HG03442 (cell line): ENCODE measurements around the gene EFNA5.

Experiments
- ATAC-seq: cut with Tn5 transposase; IDR thresholded peaks from one replicate; pipeline ENCODE4 v1.9.1; 2021; ENCODE audit warnings: mild to moderate bottlenecking, moderate library complexity; ENCODE audit not compliant: unreplicated experiment

Gene EFNA5

DNA sequence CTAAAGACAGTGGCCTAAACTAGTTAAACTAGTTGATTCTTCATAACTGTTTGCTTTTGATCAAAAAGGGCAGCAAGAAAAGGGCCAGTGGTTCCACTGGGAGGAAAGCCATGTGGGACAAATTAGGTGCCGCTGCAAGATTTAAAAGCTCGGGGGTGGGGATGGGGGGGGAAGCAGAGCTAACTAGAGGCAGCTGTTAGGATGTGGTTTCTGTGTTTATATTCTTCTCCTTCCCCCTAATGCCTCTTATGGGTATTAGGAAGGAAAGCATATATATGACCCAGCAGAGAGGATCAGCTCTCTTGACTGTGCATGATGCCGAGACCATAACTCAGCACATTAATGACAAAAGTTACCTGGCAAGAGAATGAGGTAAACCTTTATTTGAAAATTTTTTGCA, 65.7 kb downstream of the EFNA5 start:
- ATAC-seq: no peak

DNA sequence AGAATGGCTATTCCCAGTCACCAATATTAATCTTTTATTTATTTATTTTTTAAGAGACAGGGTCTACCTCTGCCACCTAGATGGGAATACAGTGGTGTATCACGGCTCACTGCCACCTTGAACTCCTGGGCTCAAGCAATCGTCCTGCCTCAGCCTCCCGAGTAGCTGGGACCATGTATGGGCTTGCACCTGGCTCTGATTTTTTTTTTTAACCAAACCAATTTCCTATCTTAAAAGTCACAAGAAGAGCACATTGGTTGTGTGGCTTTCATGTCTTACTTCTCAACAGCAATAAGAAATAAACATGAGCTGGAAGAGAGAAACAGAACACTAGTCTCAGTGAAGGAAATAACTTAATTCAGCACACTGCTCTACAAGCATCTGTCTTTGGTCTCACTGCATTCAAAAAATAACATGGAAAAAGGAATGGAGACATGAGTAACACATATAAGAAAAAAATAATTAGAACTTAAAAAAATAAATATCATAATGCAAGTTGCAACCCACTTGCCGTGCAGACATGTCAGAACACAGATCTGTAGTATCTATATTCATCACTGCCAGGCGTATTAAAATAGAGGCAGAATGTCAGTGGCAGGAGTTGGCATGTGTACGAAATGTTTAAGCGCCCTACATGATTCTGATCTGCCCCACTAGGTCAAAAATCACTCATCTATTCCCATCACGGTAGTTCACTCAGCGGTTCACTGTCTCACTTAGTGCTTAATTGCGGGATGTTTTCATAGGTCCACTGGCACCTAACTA, 66.4 kb downstream of the EFNA5 start:
- no peak for ATAC-seq

DNA sequence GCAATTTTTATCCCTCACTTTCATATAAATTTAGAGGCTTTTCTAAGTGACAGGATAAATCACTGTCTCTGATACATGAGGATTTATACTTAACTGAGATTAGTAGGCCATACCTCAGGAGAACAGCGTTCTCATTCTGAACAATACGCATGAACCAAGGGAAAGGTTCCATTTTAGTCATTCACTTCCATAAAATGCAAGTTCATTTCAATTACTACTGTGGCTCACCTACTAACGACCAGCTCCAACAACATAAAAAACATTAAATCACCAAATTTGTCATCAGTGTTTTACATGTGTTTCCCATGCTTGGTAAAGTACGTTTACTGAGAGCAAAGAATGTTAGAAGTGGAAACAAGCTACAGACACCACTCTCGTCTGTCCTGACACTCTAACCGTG, 67.4 kb downstream of the EFNA5 start:
- ATAC-seq: no peak

DNA sequence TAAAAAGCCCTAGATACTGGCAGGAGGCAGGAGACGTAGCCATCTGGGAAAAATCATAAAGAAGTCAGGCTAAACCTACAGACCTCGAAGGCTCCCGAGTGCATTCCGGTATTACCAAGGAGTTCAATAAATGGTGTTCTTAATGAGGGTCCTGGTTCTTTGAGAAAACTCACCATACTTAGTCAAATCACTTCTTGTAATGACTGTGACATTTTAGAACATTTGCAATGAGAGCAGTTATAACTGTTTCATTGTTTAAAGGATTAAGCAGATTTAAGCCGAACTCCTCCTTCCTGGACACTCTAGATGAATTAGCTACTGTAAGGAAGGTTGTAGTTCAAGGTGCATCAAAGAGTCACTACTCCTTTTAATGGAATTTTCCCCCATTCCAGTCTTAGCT, 67.8 kb downstream of the EFNA5 start:
- ATAC-seq: no peak

DNA sequence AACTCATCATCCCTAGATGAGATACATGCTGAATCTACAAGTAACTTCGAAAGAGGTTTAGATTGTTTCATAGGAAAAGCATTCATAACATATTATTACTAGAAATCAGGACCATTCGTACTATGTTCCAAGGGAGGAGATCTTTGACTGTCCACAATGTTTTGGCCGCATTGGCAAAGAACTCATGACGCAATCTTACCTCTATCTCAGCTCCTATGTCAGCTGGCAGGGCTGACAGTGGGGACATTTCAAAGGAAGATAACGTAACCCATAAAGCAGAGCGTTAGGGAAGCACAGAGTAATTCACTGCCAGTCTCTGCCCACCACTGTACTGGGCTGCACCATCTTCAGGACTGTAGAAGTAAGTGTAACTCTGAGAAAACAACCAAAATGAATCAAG, 69.7 kb downstream of the EFNA5 start:
- no peak for ATAC-seq

DNA sequence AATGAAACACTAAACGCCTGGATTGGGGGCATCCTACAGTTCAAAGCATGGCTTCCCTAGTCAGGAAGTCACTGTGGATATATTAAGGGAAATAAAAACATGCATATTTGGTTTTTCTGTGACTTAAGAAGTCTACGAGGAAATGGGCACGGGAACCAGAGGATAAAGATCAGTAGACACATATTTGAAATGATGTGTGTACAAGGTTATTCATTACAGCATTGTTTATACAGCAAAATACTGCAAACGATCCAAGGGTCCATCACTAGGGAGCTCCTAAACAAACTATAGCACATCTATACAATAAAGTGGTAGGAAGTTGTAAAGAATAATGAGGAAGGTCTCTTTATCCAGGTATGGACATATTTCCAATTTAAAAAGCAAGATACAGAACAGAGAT, 71.8 kb downstream of the EFNA5 start:
- no peak for ATAC-seq

DNA sequence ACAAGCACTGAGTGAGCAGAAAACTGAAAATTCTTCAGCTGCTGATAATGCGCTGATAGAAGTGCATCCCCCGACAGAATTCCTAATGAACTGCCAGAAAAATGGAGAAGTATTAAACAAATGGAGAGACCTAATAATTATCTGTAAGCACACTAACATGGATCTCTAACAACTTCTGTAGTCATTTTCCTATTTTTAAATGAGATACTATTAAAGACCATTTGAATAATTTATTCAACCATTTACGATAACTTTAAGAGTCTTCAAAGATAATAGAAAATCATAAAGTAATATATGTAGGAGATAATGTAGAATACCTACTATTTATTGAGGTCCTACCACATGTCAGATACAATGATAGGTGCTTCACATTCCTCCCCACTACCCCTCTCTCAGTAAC, 72.9 kb downstream of the EFNA5 start:
- no peak for ATAC-seq

DNA sequence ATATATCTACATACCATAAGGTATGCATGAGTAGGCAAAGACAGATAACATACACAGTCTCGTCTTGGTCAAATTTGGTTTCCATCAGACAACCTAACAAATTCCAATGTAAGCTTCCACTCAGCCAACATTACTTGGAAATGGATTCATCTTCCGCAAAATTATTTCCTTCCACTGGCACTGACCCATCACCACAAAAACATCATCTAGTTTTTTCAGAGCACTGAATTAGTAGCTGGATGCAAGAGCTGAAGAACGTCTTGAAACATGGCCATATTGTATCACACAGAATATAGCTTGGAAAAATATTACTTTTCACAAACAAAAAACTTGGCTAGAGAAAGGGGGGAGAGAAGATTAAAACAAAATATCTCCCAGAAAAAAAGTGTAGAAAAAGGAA, 73.5 kb downstream of the EFNA5 start:
- ATAC-seq: no peak

DNA sequence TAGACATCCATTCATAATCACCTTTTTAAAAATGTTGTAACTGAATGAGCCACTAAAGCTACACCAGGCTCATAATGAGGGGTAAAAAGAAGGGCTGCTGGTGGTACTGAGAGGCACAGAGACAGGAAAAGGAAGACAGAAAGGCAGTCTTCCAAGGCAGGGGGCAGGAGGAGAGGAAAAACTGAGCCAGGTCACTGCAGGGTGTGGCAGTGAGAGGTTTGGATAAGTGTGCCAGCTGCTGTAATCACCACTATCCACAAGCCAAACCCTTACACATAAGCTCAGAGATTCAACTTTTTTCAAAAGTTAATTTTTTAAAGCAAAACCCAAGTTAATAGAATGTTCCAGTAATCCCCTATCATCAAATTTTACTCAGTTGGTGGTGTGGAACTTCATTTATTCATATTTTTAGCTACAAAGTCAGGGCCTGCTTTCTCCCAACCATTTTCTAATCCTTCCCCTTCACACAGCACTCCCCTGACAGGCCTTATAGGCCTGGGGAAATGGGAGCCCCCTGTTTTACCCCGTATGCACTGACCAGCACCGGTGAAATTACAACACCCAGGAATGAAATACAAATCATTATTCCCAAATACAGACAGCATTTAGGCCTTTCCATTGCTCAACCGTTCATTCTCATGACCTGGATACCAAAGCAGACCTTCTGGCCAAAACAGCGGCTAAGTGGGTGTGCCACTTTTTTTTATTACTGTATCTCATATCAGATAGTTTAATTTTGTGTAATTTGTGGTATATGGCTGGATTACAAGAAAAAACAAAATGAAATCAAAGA, 76.3 kb downstream of the EFNA5 start:
- ATAC-seq: no peak

DNA sequence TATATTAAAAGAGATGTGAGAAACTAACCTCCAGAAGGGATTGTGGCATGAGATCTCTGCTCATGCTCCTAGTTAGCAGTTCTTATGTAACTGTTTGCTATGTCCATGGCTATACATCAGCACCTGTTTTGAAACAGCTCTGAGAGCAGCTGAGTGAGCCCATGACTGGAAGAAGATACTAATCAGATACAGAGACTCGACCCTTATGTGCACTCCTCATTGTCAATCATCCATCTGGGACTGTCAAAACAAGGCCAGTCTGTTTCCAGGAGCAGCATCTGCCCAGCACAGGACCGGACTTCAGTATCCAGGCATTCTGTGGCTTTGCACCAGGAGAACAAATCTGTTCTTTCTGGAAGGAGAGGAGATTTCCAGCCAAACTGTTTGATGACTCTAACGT, 77.7 kb downstream of the EFNA5 start:
- no peak for ATAC-seq

DNA sequence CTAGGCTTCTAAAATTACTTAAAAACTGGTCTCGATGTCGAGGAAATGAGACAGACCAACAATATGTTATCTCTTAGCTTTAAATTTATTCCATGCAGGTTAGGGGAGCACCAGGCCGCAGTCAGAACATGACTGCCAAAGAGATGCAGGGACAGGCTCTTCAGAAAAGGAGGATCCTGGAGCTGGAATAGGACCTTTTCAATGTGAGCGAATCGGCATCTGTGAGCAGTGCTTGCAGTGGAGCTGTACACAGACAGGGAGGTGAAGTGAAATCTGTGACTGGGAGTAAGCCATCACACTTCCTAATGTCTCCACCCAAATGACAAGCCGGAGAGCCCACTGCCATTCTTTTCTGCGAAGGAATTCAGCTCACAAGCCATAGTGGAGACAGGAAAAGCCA, 78.2 kb downstream of the EFNA5 start:
- no peak for ATAC-seq

DNA sequence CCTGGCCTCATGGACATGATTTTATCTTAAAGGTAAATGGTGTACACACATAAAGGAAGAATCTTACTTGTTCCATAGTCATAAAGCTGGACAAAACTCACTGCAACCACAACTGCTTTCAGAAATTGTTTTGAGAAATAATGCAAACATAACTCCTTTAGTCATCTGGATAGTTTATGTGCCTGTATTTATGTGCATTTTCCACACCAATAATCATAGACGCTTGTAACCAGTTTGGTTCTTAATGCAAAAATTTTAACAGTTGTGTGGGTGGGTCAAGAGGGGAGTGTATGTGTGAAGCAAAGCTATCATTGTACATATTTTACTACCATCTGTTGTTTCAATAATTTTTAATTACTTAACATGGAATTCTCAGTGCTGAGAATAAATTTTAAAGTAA, 80.1 kb downstream of the EFNA5 start:
- no peak for ATAC-seq

DNA sequence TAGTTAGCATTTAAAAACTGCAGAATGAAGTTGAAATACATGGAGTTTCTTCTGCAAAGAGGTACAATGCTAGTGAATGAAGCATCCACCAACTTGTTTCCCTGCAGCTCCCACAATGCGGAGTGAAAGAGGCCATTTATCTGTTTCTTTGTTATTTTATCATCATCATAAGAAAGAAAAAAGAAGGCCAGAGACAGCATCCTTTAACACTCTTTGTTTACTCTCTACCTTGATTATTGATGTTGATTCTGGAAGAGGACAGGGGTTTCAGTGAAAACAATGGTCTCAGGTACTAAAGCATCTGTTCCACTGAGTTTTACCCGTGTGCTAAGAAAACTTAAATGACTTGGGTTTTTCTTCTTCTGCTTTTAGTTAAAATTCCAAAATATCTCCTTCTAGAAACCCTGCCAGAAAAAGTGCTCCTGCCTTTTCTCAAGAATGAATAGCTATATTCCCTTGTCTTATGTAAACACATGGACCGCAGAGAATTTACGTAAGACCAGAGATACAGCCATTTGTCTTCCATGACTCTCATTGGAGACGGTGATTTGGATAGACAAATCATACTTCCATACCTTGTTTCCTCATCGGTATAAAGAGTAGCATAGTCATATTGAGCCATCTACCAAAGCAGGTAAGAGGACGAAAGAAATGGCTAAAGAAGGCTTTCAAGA, 81.1 kb downstream of the EFNA5 start:
- ATAC-seq: no peak

DNA sequence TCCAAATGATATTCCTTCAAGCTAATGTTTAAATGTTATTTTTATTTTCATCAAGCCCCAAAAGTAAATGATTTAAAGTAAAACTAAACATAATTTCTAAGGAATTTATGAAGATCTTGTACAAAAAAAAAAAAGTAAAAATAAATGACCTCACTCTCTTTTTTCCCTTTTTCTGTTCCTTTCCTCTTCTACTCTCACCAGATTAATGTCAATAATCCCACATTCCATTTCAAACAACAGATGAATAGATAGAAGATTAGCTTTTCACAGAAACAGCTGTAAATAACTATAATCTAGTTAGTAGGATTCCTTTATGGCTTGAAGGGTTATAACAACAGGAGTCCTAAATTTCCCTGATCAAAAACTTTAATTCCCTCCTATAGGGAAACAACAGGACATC, 88.1 kb downstream of the EFNA5 start:
- ATAC-seq: no peak

DNA sequence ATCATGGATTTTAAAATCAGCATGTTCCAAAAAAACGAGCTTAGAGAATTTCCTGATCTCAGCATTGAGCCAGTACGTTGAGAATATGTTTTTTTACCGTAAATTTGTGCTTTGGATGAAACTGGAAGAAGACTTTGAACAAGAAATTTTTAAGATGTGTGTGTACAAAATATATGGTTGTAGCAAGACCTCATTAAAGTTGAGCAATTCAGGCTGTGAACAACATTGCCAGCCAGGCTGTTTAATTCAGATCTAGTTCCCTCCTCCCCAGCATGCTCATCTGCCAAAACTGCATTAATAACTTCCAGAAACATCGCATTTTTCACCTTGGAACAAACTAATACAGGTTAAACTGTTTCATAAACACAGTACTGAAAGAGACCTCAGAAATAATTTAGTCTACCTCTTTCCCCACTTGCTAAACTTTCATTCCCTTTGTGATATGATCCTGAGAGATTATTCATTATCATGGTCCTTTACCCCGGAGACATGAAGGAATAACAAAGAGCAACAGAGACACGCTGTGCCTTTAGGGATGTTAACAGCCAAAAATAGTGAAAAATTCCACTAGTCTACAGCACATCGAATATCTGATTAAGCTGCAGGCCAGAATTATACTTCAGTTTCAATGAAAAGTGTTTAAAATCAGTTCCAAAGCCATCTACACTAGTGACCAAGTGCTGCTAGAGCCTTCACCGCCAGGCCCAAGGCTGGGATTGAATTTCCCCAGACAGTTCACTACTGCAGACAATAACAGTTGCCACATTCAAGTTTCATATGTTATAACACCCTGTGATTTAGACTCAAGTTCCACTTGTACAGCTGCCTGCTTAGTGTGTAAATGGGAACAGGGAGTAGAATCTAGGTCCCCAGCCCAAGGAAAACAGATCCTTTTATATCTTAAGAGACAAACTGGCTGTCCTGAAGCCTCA, 89.6 kb downstream of the EFNA5 start:
- no peak for ATAC-seq

DNA sequence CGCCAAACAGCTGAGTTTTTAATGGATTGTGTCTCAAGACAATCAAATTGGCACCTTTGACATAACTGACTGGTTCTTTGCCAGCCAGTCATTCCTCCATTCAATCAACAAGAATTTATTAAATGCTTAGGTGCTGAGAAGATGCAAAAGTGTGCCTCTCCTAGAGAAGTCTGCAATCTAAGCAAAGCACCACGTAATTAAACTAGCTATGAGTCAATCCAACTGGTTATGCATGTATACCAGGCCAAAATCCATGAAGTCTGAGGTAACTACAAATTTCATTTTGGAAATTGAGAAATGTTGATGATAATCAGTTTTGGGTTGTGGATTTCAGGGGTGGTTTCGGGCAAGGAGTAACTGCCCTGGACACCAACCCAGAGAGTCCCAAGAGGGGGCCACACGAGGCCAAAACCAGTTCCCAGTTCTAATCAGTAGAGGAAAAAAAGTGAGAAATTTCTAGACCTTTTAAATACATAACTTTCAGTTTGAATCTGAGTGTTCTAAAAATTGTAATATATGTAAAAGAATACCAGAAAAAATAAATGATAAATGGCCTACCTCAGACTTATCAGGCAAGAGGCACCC, 92.6 kb downstream of the EFNA5 start:
- ATAC-seq: no peak

DNA sequence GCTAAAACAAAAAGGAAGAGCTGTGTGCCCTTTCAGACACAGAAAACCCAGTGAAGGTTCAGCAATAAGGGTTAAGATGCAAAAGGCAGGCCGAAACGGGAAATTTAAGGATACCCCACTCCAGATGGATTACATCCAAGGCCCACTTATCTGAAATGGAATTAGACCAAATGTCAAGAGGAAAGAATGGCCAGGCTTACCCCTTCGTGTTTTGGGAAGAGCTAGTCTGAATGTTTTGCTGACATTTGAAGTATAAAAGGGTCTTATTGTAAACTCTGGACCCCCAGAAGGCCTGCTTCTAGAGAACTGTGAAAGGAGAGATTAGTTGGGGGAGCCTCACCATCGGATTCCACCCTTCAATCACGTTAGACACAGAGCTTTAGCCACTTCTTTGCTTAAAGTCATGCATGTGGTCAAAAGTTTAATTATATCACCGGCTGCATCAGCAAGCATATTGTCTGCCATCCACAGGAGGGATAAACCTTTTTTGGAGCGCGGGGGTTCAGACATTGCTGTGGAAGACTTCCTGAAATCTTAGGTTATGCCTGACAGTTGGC, 93.3 kb downstream of the EFNA5 start:
- no peak for ATAC-seq

DNA sequence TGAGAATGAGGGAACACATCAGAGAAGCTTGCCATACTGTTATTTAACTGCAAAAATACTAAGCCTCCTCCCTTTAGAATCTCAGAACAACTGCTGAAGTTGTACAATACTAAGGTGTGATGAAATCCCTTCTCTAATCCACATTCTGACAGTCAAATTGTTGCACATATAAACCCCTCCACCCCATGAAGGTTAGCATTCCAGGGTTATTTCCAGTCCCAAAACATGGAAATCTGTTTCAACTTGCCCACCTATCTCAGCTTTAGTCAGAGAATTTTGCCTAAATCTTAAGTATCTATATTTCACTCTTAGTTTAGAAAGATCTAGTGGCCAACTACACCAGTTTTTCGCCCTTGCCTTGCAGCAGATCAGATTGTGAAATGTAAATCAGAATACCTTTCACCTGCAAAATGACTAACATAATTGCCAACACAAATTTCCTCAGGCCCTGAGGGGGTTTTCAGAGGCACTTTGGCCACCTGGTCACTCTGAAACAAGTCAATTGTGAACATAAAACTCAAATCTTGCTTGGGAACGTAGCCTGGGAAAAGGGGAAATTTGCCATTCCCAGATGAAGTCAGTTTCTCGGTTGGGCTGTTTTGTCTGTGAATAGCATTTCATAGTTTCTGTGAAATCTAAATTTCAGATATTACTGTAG, 93.9 kb downstream of the EFNA5 start:
- ATAC-seq: no peak

DNA sequence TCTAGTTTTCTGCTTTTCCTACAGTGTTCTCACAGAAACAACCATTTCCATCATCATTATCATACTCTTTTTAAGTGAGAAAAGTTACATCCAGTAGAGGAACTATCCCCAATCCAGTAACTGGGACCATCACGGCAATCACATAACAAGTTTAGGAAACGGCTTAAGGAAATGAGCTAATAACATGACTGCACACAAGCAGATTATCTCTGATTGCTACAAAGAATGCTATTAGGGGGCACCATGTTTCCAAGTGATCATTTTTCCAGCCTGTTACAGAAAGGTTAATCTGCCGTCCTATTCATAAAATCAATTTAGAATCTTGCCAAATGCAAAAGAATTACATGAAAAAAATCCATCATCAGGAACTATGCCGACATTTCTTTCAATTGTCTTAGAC, 94.6 kb downstream of the EFNA5 start:
- ATAC-seq: no peak

DNA sequence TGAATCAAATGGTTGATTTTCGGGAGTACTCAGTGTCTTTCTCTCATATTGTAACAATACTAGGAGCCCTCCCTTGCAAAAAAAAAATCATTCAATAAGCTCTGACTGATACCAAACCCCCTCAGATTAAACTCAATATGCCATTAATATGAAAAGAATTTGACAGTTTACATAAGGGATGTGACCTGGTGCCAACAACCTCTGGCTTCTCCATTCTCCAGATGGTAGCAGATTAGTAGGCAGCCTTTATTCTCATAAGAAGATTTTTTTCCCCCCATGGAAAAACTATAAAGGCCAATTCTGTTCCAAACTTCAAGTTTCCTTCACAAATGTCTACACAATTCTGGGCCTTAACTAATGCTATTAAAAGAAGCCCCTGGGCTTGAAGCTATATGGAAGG, 96.5 kb downstream of the EFNA5 start:
- ATAC-seq: no peak
